PC-3 (cell line): Measurements from ENCODE around the gene KLK4. TPM values are rescaled to one million over a fixed set of nuclear protein-coding genes. Genes with fewer than 3 reads are reported as not detected.

ENCODE experiments used
- ATAC-seq: fragments of 200-7000 bp; cut with Tn5 transposase; 2 replicates; pipeline ENCODE4 v1.9.1; 2020; ENCODE audit warnings: mild to moderate bottlenecking, moderate library complexity
- BruUV-seq: library from RNA; stranded (reverse); fragments of 400-500 nt; replicated peaks from 2 replicates; lab custom pipeline; 2021; lab: Mats Ljungman, UMichigan
- CTCF ChIA-PET: fragments of 300-600 bp; sonication (Branson Sonifier 250); formaldehyde crosslinking; loops from one replicate; lab custom pipeline; 2022; ENCODE audit warnings: antibody characterized with exemption; lab: Charles Lee
- POLR2A ChIA-PET: fragments of 300-600 bp; sonication (Branson Sonifier 250); formaldehyde crosslinking; loops from one replicate; lab custom pipeline; 2022; ENCODE audit warnings: antibody characterized with exemption; ENCODE audit not compliant: unreplicated experiment; lab: Charles Lee
- DNase-seq: peaks from one replicate; pipeline ENCODE4 v3.0.0-alpha.2; 2015
- H2AFZ ChIP-seq: fragments of 300-600 bp; sonication (generic); 2 replicates; pipeline ENCODE4 v1.6.0; 2016; ENCODE audit warnings: antibody characterized with exemption, low read length
- H3F3A ChIP-seq: fragments of 300-600 bp; sonication (generic); one replicate; pipeline ENCODE4 v1.6.0; 2017; ENCODE audit warnings: antibody characterized with exemption, low read length, control low read depth, mild to moderate bottlenecking; ENCODE audit not compliant: unreplicated experiment
- H3K27ac ChIP-seq: fragments of 300-600 bp; sonication (generic); 2 replicates; pipeline ENCODE4 v1.5.1; 2016; ENCODE audit warnings: mild to moderate bottlenecking, low read length
- H3K27me3 ChIP-seq: fragments of 300-600 bp; sonication (generic); 2 replicates; pipeline ENCODE4 v1.6.1; 2016; ENCODE audit warnings: low read length, mixed read lengths
- H3K36me3 ChIP-seq: fragments of 300-600 bp; sonication (generic); 2 replicates; pipeline ENCODE4 v1.6.1; 2016; ENCODE audit warnings: low read depth, mixed run types, low read length, mixed read lengths
- H3K4me1 ChIP-seq: fragments of 300-600 bp; sonication (generic); 2 replicates; pipeline ENCODE4 v1.5.1; 2016; ENCODE audit warnings: low read length; ENCODE audit not compliant: insufficient read depth
- H3K4me2 ChIP-seq: fragments of 300-600 bp; sonication (generic); 2 replicates; pipeline ENCODE4 v1.6.0; 2016; ENCODE audit warnings: low read length
- H3K4me3 ChIP-seq: fragments of 300-600 bp; sonication (generic); 2 replicates; pipeline ENCODE4 v1.5.1; 2016; ENCODE audit warnings: mild to moderate bottlenecking, low read length, mixed read lengths
- H3K79me2 ChIP-seq: fragments of 300-600 bp; sonication (generic); 2 replicates; pipeline ENCODE4 v1.6.1; 2017; ENCODE audit warnings: low read length, mixed read lengths
- H3K9ac ChIP-seq: fragments of 300-600 bp; sonication (generic); 2 replicates; pipeline ENCODE4 v1.6.0; 2016; ENCODE audit warnings: mild to moderate bottlenecking, low read length
- H3K9me2 ChIP-seq: fragments of 300-600 bp; sonication (generic); replicated peaks from 2 replicates; pipeline ENCODE4 v1.6.1; 2016; ENCODE audit warnings: mixed run types, low read length, mixed read lengths
- H3K9me3 ChIP-seq: fragments of 300-600 bp; sonication (generic); 2 replicates; pipeline ENCODE4 v1.6.1; 2016; ENCODE audit warnings: low read length, mixed read lengths
- H4K20me1 ChIP-seq: fragments of 300-600 bp; sonication (generic); 2 replicates; pipeline ENCODE4 v1.6.1; 2016; ENCODE audit warnings: low read length, mixed read lengths
- CTCF ChIP-seq: fragments of 300-600 bp; sonication (generic); conservative IDR thresholded peaks from 2 replicates; pipeline ENCODE4 v1.5.1; 2017; ENCODE audit warnings: antibody characterized with exemption, low read depth, mild to moderate bottlenecking, low read length
- EZH2 ChIP-seq: fragments of 300-600 bp; sonication (generic); IDR thresholded peaks from one replicate; pipeline ENCODE4 v1.6.1; 2017; ENCODE audit warnings: antibody characterized with exemption, mild to moderate bottlenecking, low read length; ENCODE audit not compliant: unreplicated experiment
- EZH2phosphoT487 ChIP-seq: fragments of 300-600 bp; sonication (generic); IDR thresholded peaks from 2 replicates; pipeline ENCODE4 v1.6.1; 2018; ENCODE audit warnings: mild to moderate bottlenecking, antibody characterized with exemption, low read length, borderline replicate concordance
- intact Hi-C: fragments of 100-400 bp; cut with micrococcal nuclease; formaldehyde crosslinking; loops from 2 replicates; pipeline ENCODE4 v1.9.0; 2023
- total RNA-seq: library from RNA; depleted of rRNA; stranded (reverse); fragments of >200 nt; gene quantifications from 2 replicates; pipeline ENCODE4 v1.2.3, GENCODE V29; 2014

KLK4 gene
- total RNA-seq, 1 experiment from 2014 or later = not detected

GRCh38 chr19:50876456-50876855, 34.7 kb downstream of the KLK4 start:
- H3K36me3 ChIP-seq = no peaks in the 10 kb centered on the region
- no peak overlapping the region for H3K9ac ChIP-seq
- no peak for TF ChIP-seq CTCF
- no peak for TF ChIP-seq EZH2
- no peak for TF ChIP-seq EZH2phosphoT487
- no peak overlapping the region for H3K4me2 ChIP-seq
- intact Hi-C loops = no loop called here
- H3K27me3 ChIP-seq = peaks cover 100% of the 10 kb centered on the region
- CTCF ChIA-PET = no interaction called here
- H2AFZ ChIP-seq = no peak overlapping the region
- no peaks in the 10 kb centered on the region for H3K4me1 ChIP-seq
- H3K9me3 ChIP-seq = no peaks in the 10 kb centered on the region
- no peaks in the 10 kb centered on the region for H3K79me2 ChIP-seq
- H3K4me3 ChIP-seq = no peak overlapping the region
- POLR2A ChIA-PET = no interaction called here
- no peak overlapping the region for H3K27ac ChIP-seq
- H3F3A ChIP-seq = no peaks in the 10 kb centered on the region
- no TSS peak for BruUV-seq
- ATAC-seq (no peak), DNase-seq (no peak)
- no peaks in the 10 kb centered on the region for H4K20me1 ChIP-seq
- H3K9me2 ChIP-seq = no peaks in the 10 kb centered on the region

DNA sequence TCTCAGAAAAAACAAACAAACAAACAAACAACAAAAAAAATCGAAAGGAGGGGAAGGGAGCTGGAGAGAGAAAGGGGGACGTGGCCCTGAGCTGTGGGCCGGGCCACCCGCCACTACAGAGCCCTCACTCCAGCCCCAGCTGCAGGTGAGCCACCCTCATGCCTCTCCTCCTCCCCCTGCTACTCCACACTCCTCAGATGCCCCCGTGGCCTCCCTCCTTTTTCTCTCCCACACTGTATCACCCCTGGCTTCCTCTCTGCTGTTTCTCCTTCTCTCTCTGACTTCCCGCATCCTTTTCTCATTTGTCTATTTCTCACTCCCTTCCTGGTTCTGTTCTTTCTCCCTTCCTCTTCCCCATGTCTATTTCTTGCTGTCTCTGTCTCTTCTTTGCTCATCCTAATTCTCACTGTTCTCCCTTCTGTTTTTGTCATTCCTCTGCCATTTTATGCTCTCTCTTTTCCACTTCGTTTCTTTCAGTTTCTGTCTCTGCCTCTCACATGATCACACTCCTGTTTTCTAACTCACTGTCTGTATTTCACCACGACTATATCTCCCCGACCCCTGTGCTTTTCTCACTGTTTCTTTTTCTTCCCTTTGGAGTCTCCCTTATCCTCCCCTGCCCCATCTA, 35.3 kb downstream of the KLK4 start:
- no peaks in the 10 kb centered on the region for H3K4me1 ChIP-seq
- no peak overlapping the region for H3K4me2 ChIP-seq
- H3K27me3 ChIP-seq = peaks cover 100% of the 10 kb centered on the region
- no peaks in the 10 kb centered on the region for H3K79me2 ChIP-seq
- POLR2A ChIA-PET = no interaction called here
- DNase-seq (no peak), ATAC-seq (no peak; the same call in 1 of the 2 replicates)
- no TSS peak for BruUV-seq
- H2AFZ ChIP-seq = no peak overlapping the region
- intact Hi-C loops = no loop called here
- no peaks in the 10 kb centered on the region for H4K20me1 ChIP-seq
- H3K4me3 ChIP-seq = no peak overlapping the region
- H3K27ac ChIP-seq = no peak overlapping the region
- H3K9me2 ChIP-seq = no peaks in the 10 kb centered on the region
- H3F3A ChIP-seq = no peaks in the 10 kb centered on the region
- H3K9me3 ChIP-seq = no peaks in the 10 kb centered on the region
- no peaks in the 10 kb centered on the region for H3K36me3 ChIP-seq
- CTCF ChIA-PET = no interaction called here
- no peak overlapping the region for H3K9ac ChIP-seq
- TF ChIP-seq EZH2phosphoT487 (no peak), EZH2 (no peak)

DNA sequence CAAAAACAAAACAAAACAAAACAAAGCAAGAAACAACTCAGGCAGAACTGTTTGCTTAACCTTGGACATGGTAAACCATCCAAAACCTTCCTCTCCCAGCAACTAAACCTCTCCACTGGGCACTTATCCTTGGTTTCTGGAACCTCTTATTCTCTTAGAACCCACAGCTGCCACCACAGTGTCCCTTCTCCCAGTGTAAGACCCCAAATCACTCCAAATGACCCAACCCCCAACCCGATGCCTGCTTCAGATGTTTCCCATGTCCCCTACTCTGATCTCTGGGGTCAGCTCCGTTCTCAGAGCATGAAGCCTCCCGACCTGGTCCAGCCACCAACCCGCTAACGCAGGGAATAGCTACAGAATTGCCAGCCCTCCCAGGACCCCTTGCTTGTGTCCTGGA, 37.0 kb downstream of the KLK4 start:
- intact Hi-C loops = no loop called here
- H3K4me2 ChIP-seq = no peak overlapping the region
- DNase-seq (no peak), ATAC-seq (no peak)
- no peak overlapping the region for H3K9ac ChIP-seq
- H3K27ac ChIP-seq = no peak overlapping the region
- H3K9me2 ChIP-seq = no peaks in the 10 kb centered on the region
- no peaks in the 10 kb centered on the region for H3K9me3 ChIP-seq
- no peaks in the 10 kb centered on the region for H3K4me1 ChIP-seq
- no peak overlapping the region for H3K4me3 ChIP-seq
- peaks cover 100% of the 10 kb centered on the region for H3K27me3 ChIP-seq
- CTCF ChIA-PET = no interaction called here
- no peaks in the 10 kb centered on the region for H3F3A ChIP-seq
- POLR2A ChIA-PET = no interaction called here
- no TSS peak for BruUV-seq
- H3K36me3 ChIP-seq = no peaks in the 10 kb centered on the region
- no peaks in the 10 kb centered on the region for H4K20me1 ChIP-seq
- H3K79me2 ChIP-seq = no peaks in the 10 kb centered on the region
- no peak overlapping the region for H2AFZ ChIP-seq
- no peak for TF ChIP-seq EZH2phosphoT487
- no peak for TF ChIP-seq CTCF
- no peak for TF ChIP-seq EZH2
